DMS53 treated with DMSO at 0.1 percent for 48 hours (cell line): Measurements from ENCODE around the gene ST3GAL2.

Experiments used
- DNase-seq: peaks from one replicate; lab custom pipeline; 2025; ENCODE audit not compliant: unreplicated experiment; lab: John Stamatoyannopoulos, UW

Gene ST3GAL2

GRCh38 chr16:70342016-70342415, 96.9 kb downstream of the ST3GAL2 start:
- DNase-seq, result no peak

GRCh38 chr16:70341600-70341999, 97.3 kb downstream of the ST3GAL2 start:
- no peak for DNase-seq

GRCh38 chr16:70337814-70338213, 101.1 kb downstream of the ST3GAL2 start:
- no peak for DNase-seq

GRCh38 chr16:70332728-70333127, 106.2 kb downstream of the ST3GAL2 start:
- DNase-seq, result peak; percentile 89

GRCh38 chr16:70331588-70332358, 107.1 kb downstream of the ST3GAL2 start:
- DNase-seq, result no peak

- no peak for DNase-seq
These were observed 107.8 kb downstream of the ST3GAL2 start for GRCh38 chr16:70331091-70331490.
